ENCODE results near the gene AP2A2.
A peak's percentile ranks its signal among the peaks of the same experiment; 100 is the strongest.

AP2A2 gene

GRCh38 chr11:925496-926301 lies at the start of gene AP2A2:
AP2A2 (plus strand) TSS chr11:925870; CDS start chr11:926022, 152 bp downstream.
- peak; percentile 18 to 46 for DNase-seq

- no peak for DNase-seq
Observed at GRCh38 chr11:876545-876944, 49.1 kb upstream of the AP2A2 start.

- peak; percentile 1 to 4 for DNase-seq
Observed at GRCh38 chr11:877565-877964, 48.1 kb upstream of the AP2A2 start.

DNA sequence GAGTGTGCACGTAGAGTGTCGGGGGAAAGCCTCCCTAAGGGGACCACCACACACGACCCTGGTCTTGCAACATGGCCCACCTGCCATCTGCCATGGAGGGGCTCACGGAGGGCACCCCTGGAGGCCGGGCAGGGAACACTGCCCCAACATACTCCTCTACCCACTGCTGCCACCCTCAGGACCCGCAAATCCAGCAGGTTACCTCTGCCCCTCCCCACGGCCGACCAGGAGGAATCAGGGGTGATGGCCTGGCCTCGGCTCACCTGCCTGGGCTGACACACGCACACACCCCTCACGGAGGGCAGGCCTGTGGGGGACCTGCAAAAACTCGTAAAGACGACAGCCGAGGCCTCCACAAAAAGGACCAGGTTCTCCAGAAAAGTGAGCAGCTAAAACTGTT lies 45.2 kb upstream of the AP2A2 start:
- DNase-seq, result no peak

- no peak for DNase-seq
Observed at GRCh38 chr11:882596-882995, 43.1 kb upstream of the AP2A2 start.

DNA sequence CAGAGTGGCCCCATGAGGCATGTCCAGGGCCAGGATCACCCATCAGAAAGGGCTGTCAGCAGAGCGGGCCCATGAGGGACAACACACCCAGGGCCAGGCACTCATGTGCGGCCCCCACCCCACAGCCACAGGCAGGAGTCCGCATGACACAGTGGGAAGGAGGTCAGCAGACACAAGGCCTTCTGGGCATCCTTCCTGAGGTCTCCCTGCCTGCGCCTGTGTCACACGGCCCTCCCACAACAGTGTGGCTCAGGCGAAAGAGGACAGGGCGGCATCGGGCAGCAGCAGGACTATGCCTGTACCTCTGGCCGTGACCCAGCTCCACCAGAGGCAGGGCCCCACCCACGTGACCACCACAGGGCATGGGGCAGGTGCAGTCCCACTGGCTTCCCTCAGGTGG lies 42.1 kb upstream of the AP2A2 start:
- DNase-seq, result no peak

DNA sequence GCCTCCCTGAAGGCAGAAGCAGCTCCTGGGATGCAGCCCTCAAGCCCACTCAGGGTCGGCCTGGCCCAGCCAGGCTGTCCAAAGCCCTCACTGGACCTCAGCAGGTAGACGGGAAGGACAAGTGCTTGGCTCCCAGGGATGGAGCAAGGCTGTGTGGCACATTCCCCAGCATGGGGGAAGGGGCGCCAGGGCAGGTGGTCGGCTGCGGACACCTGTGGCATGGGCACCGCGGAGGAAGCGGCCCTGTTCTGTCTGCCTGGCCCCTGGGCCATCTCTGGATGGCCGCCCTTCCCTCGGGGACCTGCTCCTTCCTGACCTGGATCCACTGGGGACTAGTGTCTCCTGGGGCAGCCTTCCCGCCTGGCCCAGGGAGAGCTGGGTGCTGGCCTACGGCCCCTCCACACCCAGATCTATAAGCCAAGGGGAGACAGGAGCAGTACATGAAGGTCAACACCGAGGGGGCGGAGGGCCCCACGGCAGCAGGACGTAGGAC lies 41.0 kb upstream of the AP2A2 start:
- no peak for DNase-seq

DNA sequence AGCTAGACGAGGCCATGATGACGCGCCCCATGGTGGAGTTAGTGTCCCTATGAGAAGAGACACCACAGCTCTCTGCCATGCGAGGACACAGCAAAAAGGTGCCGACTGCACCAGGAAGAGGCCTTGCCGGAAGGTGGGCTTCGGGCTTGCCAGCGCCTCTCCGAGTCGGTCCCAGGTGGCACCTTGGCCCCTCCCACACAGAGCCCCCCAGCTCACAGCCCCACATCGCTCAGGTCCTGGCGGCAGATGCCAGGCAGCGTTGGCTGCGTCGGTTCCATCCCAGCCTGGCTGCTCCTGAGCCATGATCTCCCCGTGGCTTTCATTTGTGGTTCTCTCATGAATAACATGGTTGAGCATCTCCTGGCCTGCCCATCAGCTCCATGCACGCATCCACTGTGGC lies 39.1 kb upstream of the AP2A2 start:
- DNase-seq, result no peak

GRCh38 chr11:887589-887988 lies 38.1 kb upstream of the AP2A2 start:
- DNase-seq, result no peak

GRCh38 chr11:888310-889212 lies 37.1 kb upstream of the AP2A2 start:
- DNase-seq, result no peak

GRCh38 chr11:889257-889656 lies 36.4 kb upstream of the AP2A2 start:
- DNase-seq, result no peak

GRCh38 chr11:889687-890475 lies 35.8 kb upstream of the AP2A2 start:
- no peak for DNase-seq

- DNase-seq, result no peak
Observed at GRCh38 chr11:890794-891540, 34.7 kb upstream of the AP2A2 start.

- DNase-seq, result no peak
Observed at GRCh38 chr11:893008-893654, 32.5 kb upstream of the AP2A2 start.

DNA sequence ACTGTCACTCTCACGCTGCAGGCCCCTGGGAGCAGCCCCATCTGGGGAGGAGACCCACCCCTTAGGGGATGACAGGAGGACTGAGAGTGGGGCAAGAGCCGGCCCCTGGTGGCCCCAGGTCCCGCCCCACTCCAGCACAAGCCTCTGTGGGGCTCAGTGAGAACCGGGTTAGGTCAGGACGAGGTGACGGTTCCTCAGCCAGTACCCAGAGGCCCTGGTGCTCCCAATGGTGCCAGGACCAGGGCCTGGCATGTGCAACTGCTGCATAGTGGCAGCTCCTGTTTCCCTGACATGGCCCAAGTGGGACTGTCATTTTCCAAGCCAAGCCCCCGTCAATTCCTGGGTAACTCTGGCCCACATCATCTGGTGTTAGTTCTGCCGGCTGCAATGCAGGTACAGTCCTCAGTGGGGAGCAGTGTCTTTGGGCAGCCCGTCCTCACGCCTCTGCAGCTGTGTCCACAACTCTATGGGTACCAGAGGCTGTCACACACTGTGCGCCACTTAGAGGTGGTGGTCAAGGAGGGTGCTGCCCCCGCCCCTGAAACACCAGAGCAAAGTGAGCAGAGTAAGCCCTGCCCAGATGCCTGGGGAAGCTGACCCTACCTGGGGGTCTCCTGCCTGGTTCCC lies 31.0 kb upstream of the AP2A2 start:
- DNase-seq, result no peak

- DNase-seq, result no peak
Observed at GRCh38 chr11:895331-896110, 30.1 kb upstream of the AP2A2 start.

DNA sequence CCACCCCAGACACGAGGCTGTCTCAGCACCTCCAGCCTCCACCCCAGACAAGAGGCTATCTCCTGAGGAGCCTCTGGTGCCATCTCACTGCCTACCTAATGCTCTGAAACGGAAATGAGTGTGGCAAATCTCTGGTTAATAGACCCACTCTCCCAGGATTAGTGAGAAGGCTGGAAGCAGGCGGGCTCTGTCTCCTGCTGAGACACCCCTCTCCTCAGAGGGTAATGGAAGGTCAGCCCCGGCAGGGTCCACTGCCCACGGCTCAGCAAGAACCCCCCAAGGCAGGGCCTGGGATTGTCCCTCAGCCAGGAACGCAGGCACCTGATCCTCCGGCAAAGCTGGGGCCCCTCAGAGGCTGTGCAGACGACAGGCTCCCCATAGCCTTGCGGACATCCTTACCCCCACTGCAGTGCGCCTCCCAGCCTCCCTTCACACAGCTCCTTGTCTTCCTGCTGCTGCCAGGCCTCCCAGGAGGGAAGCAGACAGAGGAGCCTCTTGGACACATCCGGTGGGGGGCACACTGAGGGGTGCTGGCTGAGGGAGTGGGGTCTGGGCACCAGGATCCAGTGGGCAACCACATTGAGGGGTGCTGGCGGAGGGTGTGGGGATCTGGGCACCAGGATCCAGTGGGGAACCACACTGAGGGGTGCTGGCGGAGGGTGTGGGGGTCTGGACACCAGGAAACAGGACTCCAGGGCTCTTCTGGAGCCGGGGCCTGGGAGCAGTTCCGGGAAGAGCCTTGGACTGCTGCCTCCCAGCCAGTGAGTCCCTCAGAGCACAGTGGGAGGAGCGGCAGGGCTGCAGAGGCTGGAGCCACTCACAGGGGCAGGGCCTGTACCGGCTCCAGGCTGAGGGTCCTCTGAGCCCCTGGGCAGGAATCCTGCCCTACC lies 28.2 kb upstream of the AP2A2 start:
- DNase-seq, result no peak

- no peak for DNase-seq
Observed at GRCh38 chr11:898143-898511, 27.5 kb upstream of the AP2A2 start.

- no peak for DNase-seq
Observed at GRCh38 chr11:898540-899190, 27.0 kb upstream of the AP2A2 start.
